Uterus (tissue), 2 donors: ENCODE results near the gene CBFA2T2.

Experiments used
- POLR2A ChIP-seq, 2 donors: fragments of 450-650 bp; IDR thresholded peaks; one replicate each; pipeline ENCODE4 v1.6.1; 2016; ENCODE audit warnings: antibody characterized with exemption in 2 of 2, mild to moderate bottlenecking in 1 of 2, moderate library complexity in 1 of 2
- TF ChIP-seq, protein P1 (sequence below), 4 experiments: fragments of 200-600 bp in 2 of 4; fragments of 450-650 bp in 2 of 4; sonication (generic) in 2 of 4; IDR thresholded peaks; one replicate each; pipeline ENCODE4 v1.5.1; 2016 to 2019; ENCODE audit warnings: antibody characterized with exemption in 4 of 4, mild to moderate bottlenecking in 2 of 4, moderate library complexity in 1 of 4

DNA sequence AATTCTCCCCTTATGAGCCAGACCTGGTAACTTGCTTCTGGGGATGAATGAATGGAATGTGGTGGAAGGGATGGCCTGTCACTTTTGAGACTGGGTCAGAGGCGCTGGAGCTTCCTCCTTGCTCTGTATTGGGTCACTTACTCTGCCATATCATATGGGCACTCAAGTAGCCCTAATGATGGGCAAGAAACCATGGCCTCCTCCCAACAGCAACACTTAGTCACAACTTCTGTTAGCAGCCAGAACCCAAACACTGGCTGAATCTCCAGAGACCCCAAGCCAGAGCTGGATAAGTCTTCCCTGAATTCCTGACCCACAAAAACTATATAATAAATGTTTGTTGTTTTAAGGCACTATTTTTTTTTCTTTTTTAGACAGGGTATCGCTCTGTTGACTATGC lies 190.8 kb downstream of the CBFA2T2 start:
- TF ChIP-seq, protein P1, sequence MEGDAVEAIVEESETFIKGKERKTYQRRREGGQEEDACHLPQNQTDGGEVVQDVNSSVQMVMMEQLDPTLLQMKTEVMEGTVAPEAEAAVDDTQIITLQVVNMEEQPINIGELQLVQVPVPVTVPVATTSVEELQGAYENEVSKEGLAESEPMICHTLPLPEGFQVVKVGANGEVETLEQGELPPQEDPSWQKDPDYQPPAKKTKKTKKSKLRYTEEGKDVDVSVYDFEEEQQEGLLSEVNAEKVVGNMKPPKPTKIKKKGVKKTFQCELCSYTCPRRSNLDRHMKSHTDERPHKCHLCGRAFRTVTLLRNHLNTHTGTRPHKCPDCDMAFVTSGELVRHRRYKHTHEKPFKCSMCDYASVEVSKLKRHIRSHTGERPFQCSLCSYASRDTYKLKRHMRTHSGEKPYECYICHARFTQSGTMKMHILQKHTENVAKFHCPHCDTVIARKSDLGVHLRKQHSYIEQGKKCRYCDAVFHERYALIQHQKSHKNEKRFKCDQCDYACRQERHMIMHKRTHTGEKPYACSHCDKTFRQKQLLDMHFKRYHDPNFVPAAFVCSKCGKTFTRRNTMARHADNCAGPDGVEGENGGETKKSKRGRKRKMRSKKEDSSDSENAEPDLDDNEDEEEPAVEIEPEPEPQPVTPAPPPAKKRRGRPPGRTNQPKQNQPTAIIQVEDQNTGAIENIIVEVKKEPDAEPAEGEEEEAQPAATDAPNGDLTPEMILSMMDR (IDR thresholded peaks at IDR 0.05): no peak
- no peak for TF ChIP-seq POLR2A (IDR thresholded peaks at IDR 0.05)
